Ishikawa (cell line): ENCODE data around the gene RIPK3.

ENCODE experiments used
- CEBPB ChIP-seq: IDR thresholded peaks from 2 replicates; pipeline ENCODE4 v1.6.1; 2012
- CREB1 ChIP-seq: IDR thresholded peaks from 2 replicates; pipeline ENCODE4 v1.6.1; 2012; ENCODE audit warnings: low read depth
- EGR1 ChIP-seq: IDR thresholded peaks from 2 replicates; pipeline ENCODE4 v1.6.1; 2012
- EP300 ChIP-seq: IDR thresholded peaks from 2 replicates; pipeline ENCODE4 v1.6.1; 2012; ENCODE audit warnings: borderline replicate concordance
- NFIC ChIP-seq: IDR thresholded peaks from 2 replicates; pipeline ENCODE4 v1.6.1; 2012
- RAD21 ChIP-seq: IDR thresholded peaks from 2 replicates; pipeline ENCODE4 v1.6.1; 2012; ENCODE audit warnings: low read depth
- TAF1 ChIP-seq: IDR thresholded peaks from 2 replicates; pipeline ENCODE4 v1.6.1; 2012; ENCODE audit warnings: low read depth, mild to moderate bottlenecking
- TCF12 ChIP-seq: IDR thresholded peaks from 2 replicates; pipeline ENCODE4 v1.6.1; 2012; ENCODE audit warnings: low read depth
- YY1 ChIP-seq: IDR thresholded peaks from 2 replicates; pipeline ENCODE4 v1.6.1; 2012; ENCODE audit warnings: low read depth
- ZBTB7A ChIP-seq: IDR thresholded peaks from 2 replicates; pipeline ENCODE4 v1.6.1; 2012; ENCODE audit warnings: low read depth
- TF ChIP-seq, protein P1 (sequence below): IDR thresholded peaks from 2 replicates; pipeline ENCODE4 v1.6.1; 2012; ENCODE audit warnings: low read depth, mild to moderate bottlenecking
- TF ChIP-seq, protein P2 (sequence below): IDR thresholded peaks from 2 replicates; pipeline ENCODE4 v1.6.1; 2012
- TF ChIP-seq, protein P3 (sequence below): IDR thresholded peaks from 2 replicates; pipeline ENCODE4 v1.6.1; 2012

DNA sequence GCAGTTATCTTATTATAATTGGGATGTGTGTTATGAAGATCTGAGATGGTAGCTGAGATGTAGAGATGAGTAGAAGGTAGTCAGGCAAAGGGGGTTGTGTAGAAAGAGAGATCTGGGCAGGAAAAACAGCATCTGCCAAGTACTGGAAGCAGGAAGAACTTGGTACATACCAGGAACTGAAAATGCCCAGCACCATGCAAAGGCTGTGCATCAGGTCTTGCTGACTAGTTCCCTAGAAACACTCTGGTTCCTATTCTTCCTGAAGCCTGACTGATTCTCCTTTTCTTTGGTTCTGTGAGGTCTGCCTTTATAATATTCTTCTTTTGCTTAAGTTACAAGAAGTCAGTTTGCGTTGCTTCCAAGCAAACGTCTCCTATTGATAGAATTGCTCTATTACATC, 21.5 kb upstream of the RIPK3 start:
- TF ChIP-seq, protein P1, sequence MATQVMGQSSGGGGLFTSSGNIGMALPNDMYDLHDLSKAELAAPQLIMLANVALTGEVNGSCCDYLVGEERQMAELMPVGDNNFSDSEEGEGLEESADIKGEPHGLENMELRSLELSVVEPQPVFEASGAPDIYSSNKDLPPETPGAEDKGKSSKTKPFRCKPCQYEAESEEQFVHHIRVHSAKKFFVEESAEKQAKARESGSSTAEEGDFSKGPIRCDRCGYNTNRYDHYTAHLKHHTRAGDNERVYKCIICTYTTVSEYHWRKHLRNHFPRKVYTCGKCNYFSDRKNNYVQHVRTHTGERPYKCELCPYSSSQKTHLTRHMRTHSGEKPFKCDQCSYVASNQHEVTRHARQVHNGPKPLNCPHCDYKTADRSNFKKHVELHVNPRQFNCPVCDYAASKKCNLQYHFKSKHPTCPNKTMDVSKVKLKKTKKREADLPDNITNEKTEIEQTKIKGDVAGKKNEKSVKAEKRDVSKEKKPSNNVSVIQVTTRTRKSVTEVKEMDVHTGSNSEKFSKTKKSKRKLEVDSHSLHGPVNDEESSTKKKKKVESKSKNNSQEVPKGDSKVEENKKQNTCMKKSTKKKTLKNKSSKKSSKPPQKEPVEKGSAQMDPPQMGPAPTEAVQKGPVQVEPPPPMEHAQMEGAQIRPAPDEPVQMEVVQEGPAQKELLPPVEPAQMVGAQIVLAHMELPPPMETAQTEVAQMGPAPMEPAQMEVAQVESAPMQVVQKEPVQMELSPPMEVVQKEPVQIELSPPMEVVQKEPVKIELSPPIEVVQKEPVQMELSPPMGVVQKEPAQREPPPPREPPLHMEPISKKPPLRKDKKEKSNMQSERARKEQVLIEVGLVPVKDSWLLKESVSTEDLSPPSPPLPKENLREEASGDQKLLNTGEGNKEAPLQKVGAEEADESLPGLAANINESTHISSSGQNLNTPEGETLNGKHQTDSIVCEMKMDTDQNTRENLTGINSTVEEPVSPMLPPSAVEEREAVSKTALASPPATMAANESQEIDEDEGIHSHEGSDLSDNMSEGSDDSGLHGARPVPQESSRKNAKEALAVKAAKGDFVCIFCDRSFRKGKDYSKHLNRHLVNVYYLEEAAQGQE = no peak
- TF ChIP-seq YY1 = no peak
- no peak for TF ChIP-seq CEBPB
- no peak for TF ChIP-seq ZBTB7A
- TF ChIP-seq, protein P2, sequence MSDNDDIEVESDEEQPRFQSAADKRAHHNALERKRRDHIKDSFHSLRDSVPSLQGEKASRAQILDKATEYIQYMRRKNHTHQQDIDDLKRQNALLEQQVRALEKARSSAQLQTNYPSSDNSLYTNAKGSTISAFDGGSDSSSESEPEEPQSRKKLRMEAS = no peak
- no peak for TF ChIP-seq NFIC
- TF ChIP-seq EGR1 = no peak
- TF ChIP-seq CREB1 = no peak
- TF ChIP-seq TCF12 = no peak
- TF ChIP-seq RAD21 = no peak
- no peak for TF ChIP-seq EP300
- TF ChIP-seq TAF1 = no peak
- TF ChIP-seq, protein P3, sequence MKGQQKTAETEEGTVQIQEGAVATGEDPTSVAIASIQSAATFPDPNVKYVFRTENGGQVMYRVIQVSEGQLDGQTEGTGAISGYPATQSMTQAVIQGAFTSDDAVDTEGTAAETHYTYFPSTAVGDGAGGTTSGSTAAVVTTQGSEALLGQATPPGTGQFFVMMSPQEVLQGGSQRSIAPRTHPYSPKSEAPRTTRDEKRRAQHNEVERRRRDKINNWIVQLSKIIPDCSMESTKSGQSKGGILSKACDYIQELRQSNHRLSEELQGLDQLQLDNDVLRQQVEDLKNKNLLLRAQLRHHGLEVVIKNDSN = no peak
